ENCODE measurements around the gene ZNF574.

DNA sequence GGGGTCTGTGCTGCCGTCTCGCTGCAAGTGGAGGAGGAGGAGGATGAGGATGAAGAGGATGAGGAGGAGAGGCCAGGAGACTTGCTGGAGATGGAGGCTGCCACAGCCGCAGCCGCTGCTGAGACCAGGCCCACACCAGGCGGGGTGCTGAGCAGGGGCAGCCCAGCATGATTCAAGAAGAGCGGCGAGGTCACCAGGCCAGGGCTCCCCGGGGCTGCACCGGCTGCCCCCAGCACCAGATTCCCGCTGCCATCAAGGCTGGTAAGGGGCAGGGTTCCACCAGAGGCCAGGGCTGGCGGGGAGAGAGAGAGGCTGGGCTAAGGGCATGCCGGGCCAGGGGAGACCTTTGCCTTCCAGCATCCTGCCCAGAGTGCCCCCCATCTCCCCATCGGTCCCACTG lies 15.3 kb downstream of the ZNF574 start:
- TF ChIP-seq, protein P1, sequence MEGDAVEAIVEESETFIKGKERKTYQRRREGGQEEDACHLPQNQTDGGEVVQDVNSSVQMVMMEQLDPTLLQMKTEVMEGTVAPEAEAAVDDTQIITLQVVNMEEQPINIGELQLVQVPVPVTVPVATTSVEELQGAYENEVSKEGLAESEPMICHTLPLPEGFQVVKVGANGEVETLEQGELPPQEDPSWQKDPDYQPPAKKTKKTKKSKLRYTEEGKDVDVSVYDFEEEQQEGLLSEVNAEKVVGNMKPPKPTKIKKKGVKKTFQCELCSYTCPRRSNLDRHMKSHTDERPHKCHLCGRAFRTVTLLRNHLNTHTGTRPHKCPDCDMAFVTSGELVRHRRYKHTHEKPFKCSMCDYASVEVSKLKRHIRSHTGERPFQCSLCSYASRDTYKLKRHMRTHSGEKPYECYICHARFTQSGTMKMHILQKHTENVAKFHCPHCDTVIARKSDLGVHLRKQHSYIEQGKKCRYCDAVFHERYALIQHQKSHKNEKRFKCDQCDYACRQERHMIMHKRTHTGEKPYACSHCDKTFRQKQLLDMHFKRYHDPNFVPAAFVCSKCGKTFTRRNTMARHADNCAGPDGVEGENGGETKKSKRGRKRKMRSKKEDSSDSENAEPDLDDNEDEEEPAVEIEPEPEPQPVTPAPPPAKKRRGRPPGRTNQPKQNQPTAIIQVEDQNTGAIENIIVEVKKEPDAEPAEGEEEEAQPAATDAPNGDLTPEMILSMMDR (conservative IDR thresholded peaks at IDR 0.05; ENCODE audit: low read length), result no peak
- TF ChIP-seq EZH2phosphoT487 (IDR thresholded peaks at IDR 0.05; ENCODE audit: borderline replicate concordance), result no peak

Measured in Loucy (cell line).